Astrocyte of the cerebellum (primary cell): ENCODE results near the gene EDIL3.

ENCODE experiments used
- DNase-seq: peaks from one replicate; pipeline ENCODE4 v3.0.0-alpha.2; 2011; ENCODE audit warnings: low read depth
- H3K4me3 ChIP-seq: 2 replicates; pipeline ENCODE4 v1.5.1; 2011; ENCODE audit warnings: mild to moderate bottlenecking, low read depth, low read length, moderate library complexity
- CTCF ChIP-seq: IDR thresholded peaks from 2 replicates; pipeline ENCODE4 v1.5.1; 2012; ENCODE audit warnings: low read length, low read depth, moderate library complexity, mild to moderate bottlenecking; ENCODE audit errors: missing control alignments
- in situ Hi-C: cut with HindIII; loops from 2 replicates; pipeline ENCODE4 v1.10.0; 2017; ENCODE audit warnings: low sequenced_read_pairs

The EDIL3 gene

GRCh38 chr5:84242286-84242685 lies 142.4 kb downstream of the EDIL3 start:
- TF ChIP-seq CTCF, result no peak
- DNase-seq, result peak; percentile 60
- no peak overlapping the region for H3K4me3 ChIP-seq
- in situ Hi-C loops, result no loop called here

GRCh38 chr5:84239494-84239893 lies 145.2 kb downstream of the EDIL3 start:
- no peak overlapping the region for H3K4me3 ChIP-seq
- in situ Hi-C loops, result no loop called here
- TF ChIP-seq CTCF, result no peak
- no peak for DNase-seq

GRCh38 chr5:84237126-84237525 lies 147.6 kb downstream of the EDIL3 start:
- in situ Hi-C loops, result no loop called here
- DNase-seq, result no peak
- no peak for TF ChIP-seq CTCF
- H3K4me3 ChIP-seq, result no peak overlapping the region

- no peak for TF ChIP-seq CTCF
- in situ Hi-C loops, result no loop called here
- DNase-seq, result no peak
- no peak overlapping the region for H3K4me3 ChIP-seq
Measured at GRCh38 chr5:84231433-84231832, 153.2 kb downstream of the EDIL3 start.

- no peak for DNase-seq
- in situ Hi-C loops, result no loop called here
- H3K4me3 ChIP-seq, result no peak overlapping the region
- TF ChIP-seq CTCF, result no peak
Measured at GRCh38 chr5:84229045-84229444, 155.6 kb downstream of the EDIL3 start.

GRCh38 chr5:84228266-84228665 lies 156.4 kb downstream of the EDIL3 start:
- in situ Hi-C loops, result no loop called here
- no peak for TF ChIP-seq CTCF
- DNase-seq, result no peak
- H3K4me3 ChIP-seq, result no peak overlapping the region

- in situ Hi-C loops, result no loop called here
- no peak overlapping the region for H3K4me3 ChIP-seq
- TF ChIP-seq CTCF, result no peak
- DNase-seq, result no peak
Measured at GRCh38 chr5:84227236-84227635, 157.4 kb downstream of the EDIL3 start.
